OCI-LY3 (cell line): ENCODE data around the gene P4HB.

Experiments
- H2AFZ ChIP-seq: fragments of 200-600, 300-600 bp; shearing (Covaris generic); 2 replicates; pipeline ENCODE4 v1.6.0; 2014; ENCODE audit warnings: antibody characterized with exemption, low read depth, low read length
- H3K27ac ChIP-seq: fragments of 200-600, 300-600 bp; sonication (generic); 2 replicates; pipeline ENCODE4 v1.5.1; 2014; ENCODE audit warnings: mild to moderate bottlenecking, low read length, moderate library complexity, mixed read lengths
- H3K27me3 ChIP-seq: fragments of 200-600, 300-600 bp; sonication (generic); 2 replicates; pipeline ENCODE4 v1.6.1; 2014; ENCODE audit warnings: low read depth, low read length, mixed read lengths
- H3K36me3 ChIP-seq: fragments of 200-600, 300-600 bp; sonication (generic); replicated peaks from 2 replicates; pipeline ENCODE3; 2014; ENCODE audit warnings: low read depth, low read length, mixed read lengths
- H3K4me1 ChIP-seq: fragments of 300-600, 200-600 bp; sonication (generic); 2 replicates; pipeline ENCODE4 v1.6.1; 2014; ENCODE audit warnings: low read length, mixed read lengths
- H3K4me2 ChIP-seq: fragments of 200-600, 300-600 bp; sonication (generic); 2 replicates; pipeline ENCODE4 v1.6.1; 2014; ENCODE audit warnings: low read length, mixed read lengths
- H3K4me3 ChIP-seq: fragments of 300-600, 200-600 bp; sonication (generic); 2 replicates; pipeline ENCODE4 v1.5.1; 2014; ENCODE audit warnings: antibody characterized with exemption, mild to moderate bottlenecking, low read length, moderate library complexity
- H3K79me2 ChIP-seq: fragments of 300-600, 200-600 bp; shearing (Covaris generic); 2 replicates; pipeline ENCODE4 v1.6.1; 2014; ENCODE audit warnings: mild to moderate bottlenecking, low read length, mixed read lengths
- H3K9ac ChIP-seq: fragments of 300-600, 200-600 bp; shearing (Covaris generic); 2 replicates; pipeline ENCODE4 v1.6.0; 2014; ENCODE audit warnings: mild to moderate bottlenecking, low read length, moderate library complexity
- H3K9me3 ChIP-seq: fragments of 200-600, 300-600 bp; shearing (Covaris generic); 2 replicates; pipeline ENCODE4 v1.6.1; 2014; ENCODE audit warnings: low read length, mixed read lengths; ENCODE audit not compliant: insufficient read depth
- H4K20me1 ChIP-seq: fragments of 200-600, 300-600 bp; sonication (generic); 2 replicates; pipeline ENCODE4 v1.6.1; 2016; ENCODE audit warnings: low read length, mixed read lengths; ENCODE audit not compliant: insufficient read depth
- CTCF ChIP-seq: fragments of 200-600, 300-600 bp; sonication (generic); IDR thresholded peaks from 2 replicates; pipeline ENCODE4 v1.5.1; 2014; ENCODE audit warnings: antibody characterized with exemption, low read length, low read depth
- EZH2phosphoT487 ChIP-seq: fragments of 200-600 bp; shearing (Covaris generic); IDR thresholded peaks from 2 replicates; pipeline ENCODE4 v1.6.1; 2018; ENCODE audit warnings: antibody characterized with exemption, mixed run types, low read depth

P4HB gene

GRCh38 chr17:81834831-81835267, 25.5 kb downstream of the P4HB start, which contains the start of gene PPP1R27:
TSS of gene PPP1R27 (minus strand) at chr17:81835050. CDS start at chr17:81834953, 97 bp downstream.
- Histone ChIP-seq H3K27ac (peak within 1 kb of the TSS; percentile 64), H3K4me2 (peak within 1 kb of the TSS; percentile 94), H3K79me2 (peaks cover 30% of the 10 kb centered on the region), H3K9me3 (no peaks in the 10 kb centered on the region), H2AFZ (no peak within 1 kb of the TSS), H3K27me3 (no peaks in the 10 kb centered on the region), H4K20me1 (no peaks in the 10 kb centered on the region), H3K4me3 (peak within 1 kb of the TSS; percentile 80), H3K4me1 (peaks cover 16% of the 10 kb centered on the region), H3K9ac (peak within 1 kb of the TSS; percentile 89), H3K36me3 (no peaks in the 10 kb centered on the region)
- TF ChIP-seq EZH2phosphoT487, result no peak
- no peak for TF ChIP-seq CTCF

GRCh38 chr17:81833921-81834830, 26.2 kb downstream of the P4HB start:
- Histone ChIP-seq H3K9ac (peak overlapping the region; percentile 89), H4K20me1 (no peaks in the 10 kb centered on the region), H2AFZ (no peak overlapping the region), H3K4me2 (peak overlapping the region; percentile 94), H3K27ac (peak overlapping the region; percentile 64), H3K27me3 (no peaks in the 10 kb centered on the region), H3K4me1 (peaks cover 16% of the 10 kb centered on the region), H3K9me3 (no peaks in the 10 kb centered on the region), H3K36me3 (no peaks in the 10 kb centered on the region), H3K4me3 (peak overlapping the region; percentile 80), H3K79me2 (peaks cover 30% of the 10 kb centered on the region)
- TF ChIP-seq EZH2phosphoT487 (no peak), CTCF (no peak)

- Histone ChIP-seq H3K27me3 (no peaks in the 10 kb centered on the region), H2AFZ (peak within 1 kb of the TSS; percentile 59; the same call in 1 of the 2 replicates), H3K27ac (peak within 1 kb of the TSS; percentile 78), H3K4me2 (peak within 1 kb of the TSS; percentile 94), H4K20me1 (no peaks in the 10 kb centered on the region), H3K4me1 (peaks cover 16% of the 10 kb centered on the region), H3K36me3 (no peaks in the 10 kb centered on the region), H3K4me3 (peak within 1 kb of the TSS; percentile 94), H3K9me3 (no peaks in the 10 kb centered on the region), H3K9ac (peak within 1 kb of the TSS; percentile 94), H3K79me2 (peaks cover 30% of the 10 kb centered on the region)
- TF ChIP-seq CTCF (no peak), EZH2phosphoT487 (no peak)
Observed at GRCh38 chr17:81833160-81833920, 27.0 kb downstream of the P4HB start, which contains the start of gene MCRIP1. TSS of gene MCRIP1 (minus strand) at chr17:81833291. CDS start at chr17:81824506, 8,785 bp downstream.
